Measurements from ENCODE around the gene TAF4B. TPM values are rescaled to one million over a fixed set of nuclear protein-coding genes. Genes with fewer than 3 reads are reported as not detected.
"Not testable (repeated sequence)": the region's sequence is repeated elsewhere in the genome, so short reads cannot be mapped to it uniquely, and the experiment has no call there.

TAF4B gene
- total and polyA plus RNA-seq, 4 donors: 0.10 to 4.3 (median 0.30) TPM

DNA sequence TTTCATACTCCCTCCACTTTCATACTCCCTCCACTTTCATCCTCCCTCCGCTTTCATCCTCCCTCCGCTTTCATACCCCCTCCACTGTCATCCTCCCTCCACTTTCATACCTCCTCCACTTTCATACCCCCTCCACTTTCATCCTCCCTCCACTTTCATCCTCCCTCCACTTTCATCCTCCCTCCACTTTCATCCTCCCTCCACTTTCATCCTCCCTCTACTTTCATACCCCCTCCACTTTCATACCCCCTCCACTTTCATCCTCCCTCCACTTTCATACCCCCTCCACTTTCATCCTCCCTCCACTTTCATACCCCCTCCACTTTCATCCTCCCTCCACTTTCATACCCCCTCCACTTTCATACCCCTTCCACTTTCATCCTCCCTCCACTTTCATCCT lies 77.0 kb downstream of the TAF4B start:
- not testable (repeated sequence) for H3K27me3 ChIP-seq (ENCODE audit: control insufficient read depth in 4 of 4, insufficient read depth in 4 of 4, low read length in 3 of 4); H3K4me3 ChIP-seq (ENCODE audit: low read depth in 1 of 3, low read length in 3 of 3); H3K4me1 ChIP-seq (ENCODE audit: control insufficient read depth in 4 of 4, insufficient read depth in 4 of 4, low read length in 3 of 4); H3K27ac ChIP-seq (ENCODE audit: low read depth in 1 of 2, low read length in 2 of 2); H3K36me3 ChIP-seq (ENCODE audit: control insufficient read depth in 4 of 4, insufficient read depth in 3 of 4, low read depth in 1 of 4, low read length in 3 of 4); DNase-seq (ENCODE audit: low spot score); H3K9me3 ChIP-seq (ENCODE audit: control insufficient read depth in 4 of 4, low read length in 3 of 4); H3K9ac ChIP-seq (ENCODE audit: low read depth in 1 of 2, low read length in 2 of 2)
- WGBS: 93% methylated on average over 2 of the region's 2 CpGs

DNA sequence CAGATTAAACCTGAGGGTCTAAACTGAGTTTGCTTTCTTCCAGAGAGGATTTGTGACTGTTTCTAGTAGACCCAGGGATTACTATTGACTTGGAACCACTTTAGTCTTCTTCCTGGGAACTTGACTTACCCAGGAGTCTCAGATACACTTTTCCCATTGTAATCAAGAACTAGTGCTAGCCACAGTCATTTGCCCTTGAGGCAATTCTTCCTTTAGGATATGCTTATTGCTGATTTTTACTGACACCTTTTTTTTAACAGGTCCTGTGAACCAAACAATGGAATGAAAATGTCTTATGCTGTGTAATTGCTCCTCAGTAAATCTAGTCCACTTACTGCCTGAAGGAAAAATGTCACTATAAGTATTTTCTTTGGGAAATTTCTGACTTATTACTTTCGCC lies 78.3 kb downstream of the TAF4B start:
- no peaks in the 10 kb centered on the region for H3K36me3 ChIP-seq (ENCODE audit: control insufficient read depth in 4 of 4, insufficient read depth in 3 of 4, low read depth in 1 of 4, low read length in 3 of 4)
- H3K27ac ChIP-seq (ENCODE audit: low read depth in 1 of 2, low read length in 2 of 2): no peak overlapping the region
- no peak for TF ChIP-seq GABPA (IDR thresholded peaks at IDR 0.05 in 1 of 2, conservative IDR thresholded peaks at IDR 0.05 in 1 of 2)
- no peak for TF ChIP-seq SP1 (IDR thresholded peaks at IDR 0.05)
- no peak for TF ChIP-seq HNF4A (conservative IDR thresholded peaks at IDR 0.05)
- TF ChIP-seq JUND (IDR thresholded peaks at IDR 0.05): no peak
- no peak for TF ChIP-seq CTCF (IDR thresholded peaks at IDR 0.05; ENCODE audit: low read depth, low read length, missing input control)
- no peak for TF ChIP-seq RAD21 (IDR thresholded peaks at IDR 0.05)
- TF ChIP-seq FOXA1 (IDR thresholded peaks at IDR 0.05): no peak
- TF ChIP-seq, protein P1, sequence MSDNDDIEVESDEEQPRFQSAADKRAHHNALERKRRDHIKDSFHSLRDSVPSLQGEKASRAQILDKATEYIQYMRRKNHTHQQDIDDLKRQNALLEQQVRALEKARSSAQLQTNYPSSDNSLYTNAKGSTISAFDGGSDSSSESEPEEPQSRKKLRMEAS (IDR thresholded peaks at IDR 0.05): no peak
- TF ChIP-seq, protein P2, sequence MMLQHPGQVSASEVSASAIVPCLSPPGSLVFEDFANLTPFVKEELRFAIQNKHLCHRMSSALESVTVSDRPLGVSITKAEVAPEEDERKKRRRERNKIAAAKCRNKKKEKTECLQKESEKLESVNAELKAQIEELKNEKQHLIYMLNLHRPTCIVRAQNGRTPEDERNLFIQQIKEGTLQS (IDR thresholded peaks at IDR 0.05): no peak
- TF ChIP-seq RXRA (IDR thresholded peaks at IDR 0.05): no peak
- TF ChIP-seq YY1 (IDR thresholded peaks at IDR 0.05): no peak
- TF ChIP-seq, protein P3, sequence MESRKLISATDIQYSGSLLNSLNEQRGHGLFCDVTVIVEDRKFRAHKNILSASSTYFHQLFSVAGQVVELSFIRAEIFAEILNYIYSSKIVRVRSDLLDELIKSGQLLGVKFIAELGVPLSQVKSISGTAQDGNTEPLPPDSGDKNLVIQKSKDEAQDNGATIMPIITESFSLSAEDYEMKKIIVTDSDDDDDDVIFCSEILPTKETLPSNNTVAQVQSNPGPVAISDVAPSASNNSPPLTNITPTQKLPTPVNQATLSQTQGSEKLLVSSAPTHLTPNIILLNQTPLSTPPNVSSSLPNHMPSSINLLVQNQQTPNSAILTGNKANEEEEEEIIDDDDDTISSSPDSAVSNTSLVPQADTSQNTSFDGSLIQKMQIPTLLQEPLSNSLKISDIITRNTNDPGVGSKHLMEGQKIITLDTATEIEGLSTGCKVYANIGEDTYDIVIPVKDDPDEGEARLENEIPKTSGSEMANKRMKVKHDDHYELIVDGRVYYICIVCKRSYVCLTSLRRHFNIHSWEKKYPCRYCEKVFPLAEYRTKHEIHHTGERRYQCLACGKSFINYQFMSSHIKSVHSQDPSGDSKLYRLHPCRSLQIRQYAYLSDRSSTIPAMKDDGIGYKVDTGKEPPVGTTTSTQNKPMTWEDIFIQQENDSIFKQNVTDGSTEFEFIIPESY (IDR thresholded peaks at IDR 0.05): no peak
- TF ChIP-seq FOXA2 (IDR thresholded peaks at IDR 0.05): no peak
- TF ChIP-seq HNF4G (IDR thresholded peaks at IDR 0.05): no peak
- TF ChIP-seq, protein P4, sequence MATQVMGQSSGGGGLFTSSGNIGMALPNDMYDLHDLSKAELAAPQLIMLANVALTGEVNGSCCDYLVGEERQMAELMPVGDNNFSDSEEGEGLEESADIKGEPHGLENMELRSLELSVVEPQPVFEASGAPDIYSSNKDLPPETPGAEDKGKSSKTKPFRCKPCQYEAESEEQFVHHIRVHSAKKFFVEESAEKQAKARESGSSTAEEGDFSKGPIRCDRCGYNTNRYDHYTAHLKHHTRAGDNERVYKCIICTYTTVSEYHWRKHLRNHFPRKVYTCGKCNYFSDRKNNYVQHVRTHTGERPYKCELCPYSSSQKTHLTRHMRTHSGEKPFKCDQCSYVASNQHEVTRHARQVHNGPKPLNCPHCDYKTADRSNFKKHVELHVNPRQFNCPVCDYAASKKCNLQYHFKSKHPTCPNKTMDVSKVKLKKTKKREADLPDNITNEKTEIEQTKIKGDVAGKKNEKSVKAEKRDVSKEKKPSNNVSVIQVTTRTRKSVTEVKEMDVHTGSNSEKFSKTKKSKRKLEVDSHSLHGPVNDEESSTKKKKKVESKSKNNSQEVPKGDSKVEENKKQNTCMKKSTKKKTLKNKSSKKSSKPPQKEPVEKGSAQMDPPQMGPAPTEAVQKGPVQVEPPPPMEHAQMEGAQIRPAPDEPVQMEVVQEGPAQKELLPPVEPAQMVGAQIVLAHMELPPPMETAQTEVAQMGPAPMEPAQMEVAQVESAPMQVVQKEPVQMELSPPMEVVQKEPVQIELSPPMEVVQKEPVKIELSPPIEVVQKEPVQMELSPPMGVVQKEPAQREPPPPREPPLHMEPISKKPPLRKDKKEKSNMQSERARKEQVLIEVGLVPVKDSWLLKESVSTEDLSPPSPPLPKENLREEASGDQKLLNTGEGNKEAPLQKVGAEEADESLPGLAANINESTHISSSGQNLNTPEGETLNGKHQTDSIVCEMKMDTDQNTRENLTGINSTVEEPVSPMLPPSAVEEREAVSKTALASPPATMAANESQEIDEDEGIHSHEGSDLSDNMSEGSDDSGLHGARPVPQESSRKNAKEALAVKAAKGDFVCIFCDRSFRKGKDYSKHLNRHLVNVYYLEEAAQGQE (IDR thresholded peaks at IDR 0.05): no peak
- no peak for TF ChIP-seq NR2F2 (IDR thresholded peaks at IDR 0.05)
- H3K9me3 ChIP-seq (ENCODE audit: control insufficient read depth in 4 of 4, low read length in 3 of 4): no peaks in the 10 kb centered on the region
- H3K9ac ChIP-seq (ENCODE audit: low read depth in 1 of 2, low read length in 2 of 2): no peak overlapping the region
- no peak overlapping the region for H3K4me3 ChIP-seq (ENCODE audit: low read depth in 1 of 3, low read length in 3 of 3)
- H3K27me3 ChIP-seq (ENCODE audit: control insufficient read depth in 4 of 4, insufficient read depth in 4 of 4, low read length in 3 of 4): no peaks in the 10 kb centered on the region
- H3K4me1 ChIP-seq (ENCODE audit: control insufficient read depth in 4 of 4, insufficient read depth in 4 of 4, low read length in 3 of 4): no peaks in the 10 kb centered on the region
- DNase-seq (ENCODE audit: low spot score): no peak
- WGBS: 96% methylated on average over 1 of the region's 1 CpG
